ENCODE results near the gene BCAS1.

DNA sequence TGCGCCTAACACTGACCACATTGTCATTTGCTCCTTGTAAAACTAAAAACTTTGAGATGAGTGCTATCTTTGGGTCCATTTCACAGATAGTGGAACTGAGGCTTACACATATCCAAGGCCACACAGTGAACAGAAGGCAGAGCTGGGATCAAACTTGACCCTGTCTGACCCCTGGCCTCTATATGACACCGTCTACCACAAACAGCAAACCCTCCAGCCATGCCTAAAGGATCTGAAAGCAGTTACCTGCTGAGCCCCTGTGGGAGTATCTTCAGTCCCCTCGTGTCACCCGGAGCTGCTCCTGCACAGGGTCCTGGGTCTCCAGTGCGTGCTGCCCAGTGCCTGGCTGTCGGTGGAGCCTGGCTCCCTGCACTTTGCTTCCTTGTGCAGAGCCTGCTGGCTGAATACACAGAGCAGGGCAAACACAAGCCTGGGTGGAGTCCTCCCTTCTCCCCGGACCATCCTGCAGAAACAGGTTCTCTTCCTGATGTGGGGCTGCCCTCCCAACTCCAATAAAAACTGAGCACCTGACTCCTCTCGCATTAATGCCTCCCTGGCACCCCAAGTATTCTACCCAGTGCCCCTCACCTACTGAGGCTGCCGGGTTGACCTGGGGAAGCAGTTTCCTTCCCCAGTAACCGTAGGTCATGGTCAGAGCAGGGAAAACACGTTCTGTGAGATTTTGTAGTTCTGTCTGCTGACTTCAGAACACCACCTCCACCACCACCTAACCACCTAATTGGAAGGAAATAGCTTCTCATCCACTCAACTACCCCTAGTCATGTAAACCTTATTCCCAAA is at the start of gene BCAS1:
- TF ChIP-seq, protein P1, sequence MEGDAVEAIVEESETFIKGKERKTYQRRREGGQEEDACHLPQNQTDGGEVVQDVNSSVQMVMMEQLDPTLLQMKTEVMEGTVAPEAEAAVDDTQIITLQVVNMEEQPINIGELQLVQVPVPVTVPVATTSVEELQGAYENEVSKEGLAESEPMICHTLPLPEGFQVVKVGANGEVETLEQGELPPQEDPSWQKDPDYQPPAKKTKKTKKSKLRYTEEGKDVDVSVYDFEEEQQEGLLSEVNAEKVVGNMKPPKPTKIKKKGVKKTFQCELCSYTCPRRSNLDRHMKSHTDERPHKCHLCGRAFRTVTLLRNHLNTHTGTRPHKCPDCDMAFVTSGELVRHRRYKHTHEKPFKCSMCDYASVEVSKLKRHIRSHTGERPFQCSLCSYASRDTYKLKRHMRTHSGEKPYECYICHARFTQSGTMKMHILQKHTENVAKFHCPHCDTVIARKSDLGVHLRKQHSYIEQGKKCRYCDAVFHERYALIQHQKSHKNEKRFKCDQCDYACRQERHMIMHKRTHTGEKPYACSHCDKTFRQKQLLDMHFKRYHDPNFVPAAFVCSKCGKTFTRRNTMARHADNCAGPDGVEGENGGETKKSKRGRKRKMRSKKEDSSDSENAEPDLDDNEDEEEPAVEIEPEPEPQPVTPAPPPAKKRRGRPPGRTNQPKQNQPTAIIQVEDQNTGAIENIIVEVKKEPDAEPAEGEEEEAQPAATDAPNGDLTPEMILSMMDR (conservative IDR thresholded peaks at IDR 0.05): no peak
- TF ChIP-seq ZFX (IDR thresholded peaks at IDR 0.05): no peak

All from C4-2B (cell line).